HG02588 (cell line): ENCODE measurements around the gene MAPK4.

Experiments
- ATAC-seq: cut with Tn5 transposase; IDR thresholded peaks from one replicate; pipeline ENCODE4 v1.9.1; 2021; ENCODE audit warnings: mild to moderate bottlenecking, moderate library complexity; ENCODE audit not compliant: unreplicated experiment

The MAPK4 gene

GRCh38 chr18:50651334-50651733, 91.4 kb downstream of the MAPK4 start:
- ATAC-seq: no peak

GRCh38 chr18:50653402-50654093, 93.7 kb downstream of the MAPK4 start:
- no peak for ATAC-seq

GRCh38 chr18:50654211-50654610, 94.3 kb downstream of the MAPK4 start:
- no peak for ATAC-seq

- ATAC-seq: no peak
Measured at GRCh38 chr18:50654658-50655550, 95.0 kb downstream of the MAPK4 start.

GRCh38 chr18:50656396-50656795, 96.5 kb downstream of the MAPK4 start:
- ATAC-seq: no peak

- ATAC-seq: no peak
Measured at GRCh38 chr18:50656841-50657470, 97.1 kb downstream of the MAPK4 start.

GRCh38 chr18:50658601-50659000, 98.7 kb downstream of the MAPK4 start:
- no peak for ATAC-seq

GRCh38 chr18:50659091-50660003, 99.5 kb downstream of the MAPK4 start:
- ATAC-seq: no peak

- no peak for ATAC-seq
Measured at GRCh38 chr18:50661013-50661412, 101.1 kb downstream of the MAPK4 start.

- ATAC-seq: no peak
Measured at GRCh38 chr18:50662177-50662576, 102.3 kb downstream of the MAPK4 start.

GRCh38 chr18:50662775-50663383, 103.0 kb downstream of the MAPK4 start:
- ATAC-seq: no peak

- no peak for ATAC-seq
Measured at GRCh38 chr18:50663626-50664441, 103.9 kb downstream of the MAPK4 start.

GRCh38 chr18:50665015-50665414, 105.1 kb downstream of the MAPK4 start:
- ATAC-seq: no peak

- ATAC-seq: no peak
Measured at GRCh38 chr18:50665519-50665918, 105.6 kb downstream of the MAPK4 start.

GRCh38 chr18:50666536-50666935, 106.6 kb downstream of the MAPK4 start:
- ATAC-seq: no peak

- no peak for ATAC-seq
Measured at GRCh38 chr18:50671376-50671775, 111.5 kb downstream of the MAPK4 start.

- no peak for ATAC-seq
Measured at GRCh38 chr18:50674307-50674980, 114.6 kb downstream of the MAPK4 start.

GRCh38 chr18:50675043-50675442, 115.2 kb downstream of the MAPK4 start:
- no peak for ATAC-seq

- ATAC-seq: no peak
Measured at GRCh38 chr18:50678651-50679050, 118.8 kb downstream of the MAPK4 start.
